KMS-11 (cell line): ENCODE data around the gene TSNAXIP1.

Source experiments
- H2AFZ ChIP-seq: fragments of 200-600 bp; sonication (generic); 2 replicates; pipeline ENCODE4 v1.6.1; 2016; ENCODE audit warnings: antibody characterized with exemption, mixed run types, low read depth
- H3K27ac ChIP-seq: fragments of 200-600 bp; sonication (generic); 2 replicates; pipeline ENCODE4 v1.6.1; 2016; ENCODE audit warnings: mild to moderate bottlenecking, mixed run types
- H3K27me3 ChIP-seq: fragments of 200-600 bp; sonication (generic); 2 replicates; pipeline ENCODE4 v1.6.1; 2017; ENCODE audit warnings: mild to moderate bottlenecking, low read depth, mixed run types, moderate library complexity; ENCODE audit not compliant: insufficient read depth
- H3K36me3 ChIP-seq: fragments of 200-600 bp; sonication (generic); 2 replicates; pipeline ENCODE4 v1.6.1; 2017; ENCODE audit warnings: mild to moderate bottlenecking, mixed run types; ENCODE audit not compliant: insufficient read depth
- H3K4me1 ChIP-seq: fragments of 200-600 bp; sonication (generic); 2 replicates; pipeline ENCODE4 v1.6.1; 2016; ENCODE audit warnings: mild to moderate bottlenecking, low read depth, mixed run types; ENCODE audit not compliant: poor library complexity, severe bottlenecking
- H3K4me2 ChIP-seq: fragments of 200-600 bp; sonication (generic); 2 replicates; pipeline ENCODE4 v1.7.0; 2016; ENCODE audit warnings: mild to moderate bottlenecking, mixed run types
- H3K4me3 ChIP-seq: fragments of 200-600 bp; sonication (generic); IDR thresholded peaks from 2 replicates; pipeline ENCODE4 v1.6.1; 2017; ENCODE audit warnings: low read depth, low read length, mixed read lengths; ENCODE audit not compliant: insufficient read depth
- H3K79me2 ChIP-seq: fragments of 200-600 bp; sonication (generic); 2 replicates; pipeline ENCODE4 v1.6.1; 2016; ENCODE audit warnings: low read depth, mixed run types; ENCODE audit not compliant: insufficient read depth
- H3K9ac ChIP-seq: fragments of 200-600 bp; sonication (generic); 2 replicates; pipeline ENCODE4 v1.6.1; 2016; ENCODE audit warnings: mild to moderate bottlenecking, mixed run types
- H4K20me1 ChIP-seq: fragments of 200-600 bp; sonication (generic); 2 replicates; pipeline ENCODE4 v1.6.1; 2016; ENCODE audit warnings: mild to moderate bottlenecking, mixed run types; ENCODE audit not compliant: insufficient read depth
- TF ChIP-seq, protein P1 (sequence below): fragments of 200-600 bp; sonication (generic); conservative IDR thresholded peaks from 2 replicates; pipeline ENCODE4 v1.6.1; 2017; ENCODE audit warnings: low read depth, mild to moderate bottlenecking, antibody characterized with exemption, low read length, moderate library complexity, mixed read lengths

TSNAXIP1 gene

DNA sequence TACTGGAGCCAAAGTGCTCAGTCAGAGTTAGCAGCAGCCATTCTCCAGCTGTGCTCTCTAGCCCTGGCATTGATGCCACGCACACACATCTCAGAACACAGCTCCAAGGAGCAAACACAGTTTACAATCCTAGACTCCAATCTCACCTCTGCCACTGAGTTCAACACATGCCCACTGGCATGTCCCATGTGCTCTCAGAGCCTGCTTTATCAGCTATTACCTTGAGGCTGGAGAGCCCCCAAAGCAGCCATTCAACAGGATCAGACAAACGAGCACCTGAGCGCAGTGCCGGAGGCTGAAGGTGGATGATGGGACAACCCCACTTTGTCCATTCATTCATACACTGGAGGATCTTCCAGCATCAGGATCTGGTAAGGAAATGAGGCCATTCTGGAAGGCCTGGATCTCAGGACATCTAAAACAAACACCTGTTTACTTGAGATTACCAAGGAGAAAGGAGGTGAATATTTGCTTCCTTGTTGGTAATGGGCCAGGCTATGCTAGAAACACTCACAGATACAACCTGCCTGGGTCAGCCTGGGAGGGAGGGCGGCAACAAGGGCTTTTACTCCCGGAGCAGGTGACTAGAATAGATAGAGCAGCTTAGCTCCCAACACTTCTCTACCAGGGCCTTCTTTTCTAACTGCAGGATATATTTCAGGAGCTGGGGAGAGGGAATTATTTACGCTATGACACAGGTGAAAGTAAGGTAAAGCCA lies 25.7 kb upstream of the TSNAXIP1 start:
- Histone ChIP-seq H3K4me2 (no peak overlapping the region), H3K27me3 (no peaks in the 10 kb centered on the region), H3K4me3 (no peak overlapping the region), H4K20me1 (no peaks in the 10 kb centered on the region), H3K4me1 (peaks cover 32% of the 10 kb centered on the region), H3K36me3 (no peaks in the 10 kb centered on the region), H2AFZ (no peak overlapping the region), H3K27ac (no peak overlapping the region), H3K9ac (no peak overlapping the region), H3K79me2 (peaks cover 6% of the 10 kb centered on the region; the same call in 1 of the 2 replicates)
- TF ChIP-seq, protein P1, sequence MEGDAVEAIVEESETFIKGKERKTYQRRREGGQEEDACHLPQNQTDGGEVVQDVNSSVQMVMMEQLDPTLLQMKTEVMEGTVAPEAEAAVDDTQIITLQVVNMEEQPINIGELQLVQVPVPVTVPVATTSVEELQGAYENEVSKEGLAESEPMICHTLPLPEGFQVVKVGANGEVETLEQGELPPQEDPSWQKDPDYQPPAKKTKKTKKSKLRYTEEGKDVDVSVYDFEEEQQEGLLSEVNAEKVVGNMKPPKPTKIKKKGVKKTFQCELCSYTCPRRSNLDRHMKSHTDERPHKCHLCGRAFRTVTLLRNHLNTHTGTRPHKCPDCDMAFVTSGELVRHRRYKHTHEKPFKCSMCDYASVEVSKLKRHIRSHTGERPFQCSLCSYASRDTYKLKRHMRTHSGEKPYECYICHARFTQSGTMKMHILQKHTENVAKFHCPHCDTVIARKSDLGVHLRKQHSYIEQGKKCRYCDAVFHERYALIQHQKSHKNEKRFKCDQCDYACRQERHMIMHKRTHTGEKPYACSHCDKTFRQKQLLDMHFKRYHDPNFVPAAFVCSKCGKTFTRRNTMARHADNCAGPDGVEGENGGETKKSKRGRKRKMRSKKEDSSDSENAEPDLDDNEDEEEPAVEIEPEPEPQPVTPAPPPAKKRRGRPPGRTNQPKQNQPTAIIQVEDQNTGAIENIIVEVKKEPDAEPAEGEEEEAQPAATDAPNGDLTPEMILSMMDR: no peak

DNA sequence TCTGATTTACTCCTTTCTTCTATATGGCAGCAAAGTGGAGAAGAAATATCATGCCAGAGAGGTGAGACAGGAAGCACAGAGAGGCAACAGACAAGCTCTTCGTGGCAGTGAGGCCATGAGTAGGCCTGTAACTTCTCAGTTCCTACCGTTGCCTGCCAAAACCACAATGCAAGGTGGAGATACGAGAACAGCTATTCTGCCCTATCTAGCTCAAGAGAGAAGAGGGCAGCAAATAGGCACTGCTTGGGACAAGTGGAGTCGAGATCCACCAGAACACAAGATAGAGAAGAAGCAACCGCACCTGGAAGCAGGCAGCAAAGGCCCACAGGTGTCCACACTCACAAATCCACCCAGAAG lies 25.1 kb upstream of the TSNAXIP1 start:
- no peak overlapping the region for H3K4me2 ChIP-seq
- H3K27ac ChIP-seq: no peak overlapping the region
- peaks cover 36% of the 10 kb centered on the region for H3K4me1 ChIP-seq
- no peak overlapping the region for H2AFZ ChIP-seq
- TF ChIP-seq, protein P1: no peak
- H3K79me2 ChIP-seq: peaks cover 6% of the 10 kb centered on the region; the same call in 1 of the 2 replicates
- H3K9ac ChIP-seq: no peak overlapping the region
- H3K27me3 ChIP-seq: no peaks in the 10 kb centered on the region
- H3K36me3 ChIP-seq: no peaks in the 10 kb centered on the region
- no peaks in the 10 kb centered on the region for H4K20me1 ChIP-seq
- H3K4me3 ChIP-seq: no peak overlapping the region

- no peak overlapping the region for H3K4me3 ChIP-seq
- no peaks in the 10 kb centered on the region for H3K27me3 ChIP-seq
- H3K4me2 ChIP-seq: no peak overlapping the region
- H3K9ac ChIP-seq: no peak overlapping the region
- H4K20me1 ChIP-seq: no peaks in the 10 kb centered on the region
- H3K79me2 ChIP-seq: peaks cover 9% of the 10 kb centered on the region; the same call in 1 of the 2 replicates
- peaks cover 41% of the 10 kb centered on the region for H3K4me1 ChIP-seq
- H3K36me3 ChIP-seq: no peaks in the 10 kb centered on the region
- no peak overlapping the region for H2AFZ ChIP-seq
- TF ChIP-seq, protein P1: no peak
- H3K27ac ChIP-seq: no peak overlapping the region
Measured at GRCh38 chr16:67782567-67783352, 23.9 kb upstream of the TSNAXIP1 start.

- H3K4me2 ChIP-seq: no peak overlapping the region
- no peak overlapping the region for H3K9ac ChIP-seq
- no peak overlapping the region for H3K27ac ChIP-seq
- peaks cover 9% of the 10 kb centered on the region; the same call in 1 of the 2 replicates for H3K79me2 ChIP-seq
- no peaks in the 10 kb centered on the region for H4K20me1 ChIP-seq
- no peaks in the 10 kb centered on the region for H3K27me3 ChIP-seq
- TF ChIP-seq, protein P1: no peak
- peaks cover 41% of the 10 kb centered on the region for H3K4me1 ChIP-seq
- H2AFZ ChIP-seq: no peak overlapping the region
- no peaks in the 10 kb centered on the region for H3K36me3 ChIP-seq
- no peak overlapping the region for H3K4me3 ChIP-seq
Measured at GRCh38 chr16:67783353-67783725, 23.4 kb upstream of the TSNAXIP1 start.
